GM23338 (cell line): ENCODE data around the gene OTUD1.

Source experiments
- CTCF ChIP-seq, 2 experiments: fragments of 200-600 bp in 1 of 2; sonication (generic) in 1 of 2; conservative IDR thresholded peaks; 2 replicates each; pipeline versions ENCODE4 v1.5.1 to v1.6.1; 2016 to 2017; ENCODE audit warnings: antibody characterized with exemption in 2 of 2, low read depth in 2 of 2, mild to moderate bottlenecking in 2 of 2, moderate library complexity in 1 of 2
- NANOG ChIP-seq: IDR thresholded peaks from 2 replicates; pipeline ENCODE4 v1.6.1; 2016; ENCODE audit warnings: antibody characterized with exemption, borderline replicate concordance

GRCh38 chr10:23457632-23458417, 18.9 kb downstream of the OTUD1 start:
- TF ChIP-seq CTCF (conservative IDR thresholded peaks at IDR 0.05; ENCODE audit: low read depth in 2 of 2) (no peak), NANOG (no peak)
